Measurements from ENCODE around the gene TRPM4.

DNA sequence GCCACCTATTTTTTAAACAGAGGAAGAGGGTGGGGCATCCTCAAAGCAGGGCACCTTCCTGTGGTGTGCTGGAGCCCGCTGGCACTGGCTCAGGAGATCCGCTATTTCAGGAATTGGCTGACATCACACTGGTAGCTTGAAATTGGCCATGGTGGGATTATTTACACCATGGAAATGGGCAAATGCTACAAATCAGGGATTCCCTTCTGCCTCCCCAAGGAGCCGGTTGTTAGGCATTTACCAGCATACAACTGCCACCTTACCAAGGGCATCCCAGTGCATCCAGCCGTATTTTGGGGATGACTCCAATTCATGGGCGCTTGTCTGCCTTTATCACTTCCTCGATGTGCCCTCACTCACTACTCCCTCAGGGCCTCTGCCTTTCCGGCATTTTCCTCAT, 16.6 kb upstream of the TRPM4 start:
- TF ChIP-seq, protein P1, sequence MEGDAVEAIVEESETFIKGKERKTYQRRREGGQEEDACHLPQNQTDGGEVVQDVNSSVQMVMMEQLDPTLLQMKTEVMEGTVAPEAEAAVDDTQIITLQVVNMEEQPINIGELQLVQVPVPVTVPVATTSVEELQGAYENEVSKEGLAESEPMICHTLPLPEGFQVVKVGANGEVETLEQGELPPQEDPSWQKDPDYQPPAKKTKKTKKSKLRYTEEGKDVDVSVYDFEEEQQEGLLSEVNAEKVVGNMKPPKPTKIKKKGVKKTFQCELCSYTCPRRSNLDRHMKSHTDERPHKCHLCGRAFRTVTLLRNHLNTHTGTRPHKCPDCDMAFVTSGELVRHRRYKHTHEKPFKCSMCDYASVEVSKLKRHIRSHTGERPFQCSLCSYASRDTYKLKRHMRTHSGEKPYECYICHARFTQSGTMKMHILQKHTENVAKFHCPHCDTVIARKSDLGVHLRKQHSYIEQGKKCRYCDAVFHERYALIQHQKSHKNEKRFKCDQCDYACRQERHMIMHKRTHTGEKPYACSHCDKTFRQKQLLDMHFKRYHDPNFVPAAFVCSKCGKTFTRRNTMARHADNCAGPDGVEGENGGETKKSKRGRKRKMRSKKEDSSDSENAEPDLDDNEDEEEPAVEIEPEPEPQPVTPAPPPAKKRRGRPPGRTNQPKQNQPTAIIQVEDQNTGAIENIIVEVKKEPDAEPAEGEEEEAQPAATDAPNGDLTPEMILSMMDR (conservative IDR thresholded peaks at IDR 0.05): no peak
- TF ChIP-seq ZFX (IDR thresholded peaks at IDR 0.05): no peak

Data from C4-2B (cell line).